Transverse colon (tissue), 4 donors: ENCODE data around the gene LYSET. TPM values are rescaled to one million over a fixed set of nuclear protein-coding genes. Genes with fewer than 3 reads are reported as not detected.

ENCODE experiments used
- DNase-seq: peaks from one replicate; pipeline ENCODE4 v3.0.0-alpha.2; 2019
- H3K27ac ChIP-seq, 4 donors: fragments of 200-600 bp; sonication (generic); 2 replicates each; pipeline ENCODE4 v1.5.1; 2016 to 2018; ENCODE audit warnings: inconsistent platforms in 4 of 4
- H3K27me3 ChIP-seq: fragments of 200-600 bp; sonication (generic); 2 replicates; pipeline ENCODE4 v1.5.1; 2017; ENCODE audit warnings: inconsistent platforms
- H3K36me3 ChIP-seq, 4 donors: fragments of 200-600 bp; sonication (generic); 2 replicates each; pipeline ENCODE4 v1.5.1; 2017 to 2019; ENCODE audit warnings: inconsistent platforms in 4 of 4
- H3K4me1 ChIP-seq, 4 donors: fragments of 200-600 bp; sonication (generic); 2 replicates each; pipeline ENCODE4 v1.5.1; 2017 to 2020; ENCODE audit warnings: inconsistent platforms in 4 of 4
- H3K4me3 ChIP-seq, 4 donors: fragments of 200-600 bp; sonication (generic); 1 replicate in 1 of 4; 2 replicates in 3 of 4; pipeline versions ENCODE4 v1.5.1 to v1.6.1; 2017 to 2019; ENCODE audit warnings: inconsistent platforms in 4 of 4
- H3K9me3 ChIP-seq, 2 donors: fragments of 200-600 bp; sonication (generic); 2 replicates each; pipeline ENCODE4 v1.5.1; 2017 to 2019; ENCODE audit warnings: inconsistent platforms in 2 of 2
- EP300 ChIP-seq: sonication (generic); formaldehyde crosslinking; IDR thresholded peaks from one replicate; pipeline ENCODE4 v1.6.1; 2017; ENCODE audit warnings: antibody characterized with exemption, low read depth
- POLR2A ChIP-seq: fragments of 450-650 bp; IDR thresholded peaks from one replicate; pipeline ENCODE4 v1.6.1; 2016; ENCODE audit warnings: antibody characterized with exemption, mild to moderate bottlenecking, moderate library complexity
- POLR2AphosphoS5 ChIP-seq, 3 donors: sonication (generic); formaldehyde crosslinking; IDR thresholded peaks; one replicate each; pipeline ENCODE4 v1.6.1; 2016; ENCODE audit warnings: antibody characterized with exemption in 3 of 3
- WGBS, 2 donors: methylation state at CpG; one replicate each; pipeline ENCODE4 v1.1.5; 2018; ENCODE audit warnings: low coverage in 1 of 2; 5-methylcytosine and 5-hydroxymethylcytosine counted together
- in situ Hi-C, 4 donors: fragments of 200-750 bp; cut with MboI; loops; one replicate each; pipeline versions ENCODE4 v1.15.0 to v1.15.1; 2017; ENCODE audit warnings: low sequenced_read_pairs in 3 of 4, low pct_ligation_motif_present in 1 of 4, low pct_unique_long_range_greater_than_20kb in 1 of 4
- intact Hi-C: fragments of 100-400 bp; cut with DNase I; formaldehyde crosslinking; loops from one replicate; pipeline ENCODE4 v1.15.1; 2023; ENCODE audit warnings: low total_unique reads
- total RNA-seq, 4 donors: library from RNA; depleted of rRNA; stranded (reverse); fragments of >200 nt; gene quantifications; one replicate each; pipeline ENCODE4 v1.1.0, GENCODE V29; 2016
- TF ChIP-seq, protein P1 (sequence below), 5 experiments: fragments of 200-600 bp in 3 of 5; fragments of 450-650 bp in 2 of 5; sonication (generic) in 3 of 5; IDR thresholded peaks; 1 replicate in 2 of 5; 2 replicates in 3 of 5; pipeline ENCODE4 v1.5.1; 2016 to 2017; ENCODE audit warnings: antibody characterized with exemption in 5 of 5, inconsistent platforms in 3 of 5, mild to moderate bottlenecking in 2 of 5, moderate library complexity in 1 of 5

Gene LYSET
- total RNA-seq, 4 donors from 2014 or later = 3.7 to 21.7 (median 9.1) TPM; not detected in 1

DNA sequence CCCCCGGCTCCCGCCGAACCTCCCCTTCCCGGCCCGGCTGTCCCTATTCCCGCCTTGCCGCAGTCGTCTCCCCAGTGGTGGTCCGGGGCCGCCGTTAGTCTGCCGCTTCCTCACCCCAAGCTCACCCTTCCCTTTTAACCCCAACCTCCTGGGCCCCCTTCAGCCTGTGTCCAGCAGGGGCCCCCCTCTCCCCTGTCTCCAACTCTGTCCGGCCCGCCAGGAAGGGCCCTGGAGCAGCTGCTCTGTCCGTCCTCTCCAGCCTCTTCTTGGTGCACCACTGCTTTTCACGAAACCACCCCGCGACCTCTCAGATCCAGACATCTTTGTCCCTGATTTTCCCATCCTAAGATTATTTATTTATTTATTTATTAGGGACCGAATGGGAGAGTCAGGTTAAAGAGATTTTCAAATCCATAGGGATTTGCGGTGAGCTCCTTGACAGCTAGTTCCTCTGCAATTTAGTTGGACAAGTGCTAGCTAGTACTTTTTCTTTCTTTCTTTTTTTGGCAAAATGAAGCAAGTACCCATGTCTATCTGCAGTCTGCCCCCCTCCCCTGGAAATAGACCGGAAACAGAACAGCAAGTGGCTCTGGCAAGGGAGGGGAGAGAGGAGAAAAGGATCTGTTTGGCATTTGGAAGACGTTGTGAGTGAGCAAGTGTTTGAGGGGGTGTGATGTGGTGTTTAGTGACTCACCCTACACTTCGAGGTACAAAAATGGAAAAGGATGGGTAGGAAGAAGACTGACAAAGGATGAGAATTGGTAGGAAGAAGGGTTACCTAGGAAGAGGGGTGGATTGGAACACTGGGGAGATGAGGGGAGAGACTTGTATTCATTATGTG lies 22.6 kb downstream of the LYSET start:
- H3K27ac ChIP-seq = peak overlapping the region; percentile 88 to 94 (median 93)
- no peak for TF ChIP-seq POLR2A
- TF ChIP-seq, protein P1, sequence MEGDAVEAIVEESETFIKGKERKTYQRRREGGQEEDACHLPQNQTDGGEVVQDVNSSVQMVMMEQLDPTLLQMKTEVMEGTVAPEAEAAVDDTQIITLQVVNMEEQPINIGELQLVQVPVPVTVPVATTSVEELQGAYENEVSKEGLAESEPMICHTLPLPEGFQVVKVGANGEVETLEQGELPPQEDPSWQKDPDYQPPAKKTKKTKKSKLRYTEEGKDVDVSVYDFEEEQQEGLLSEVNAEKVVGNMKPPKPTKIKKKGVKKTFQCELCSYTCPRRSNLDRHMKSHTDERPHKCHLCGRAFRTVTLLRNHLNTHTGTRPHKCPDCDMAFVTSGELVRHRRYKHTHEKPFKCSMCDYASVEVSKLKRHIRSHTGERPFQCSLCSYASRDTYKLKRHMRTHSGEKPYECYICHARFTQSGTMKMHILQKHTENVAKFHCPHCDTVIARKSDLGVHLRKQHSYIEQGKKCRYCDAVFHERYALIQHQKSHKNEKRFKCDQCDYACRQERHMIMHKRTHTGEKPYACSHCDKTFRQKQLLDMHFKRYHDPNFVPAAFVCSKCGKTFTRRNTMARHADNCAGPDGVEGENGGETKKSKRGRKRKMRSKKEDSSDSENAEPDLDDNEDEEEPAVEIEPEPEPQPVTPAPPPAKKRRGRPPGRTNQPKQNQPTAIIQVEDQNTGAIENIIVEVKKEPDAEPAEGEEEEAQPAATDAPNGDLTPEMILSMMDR (IDR thresholded peaks at IDR 0.05) = peak in 1 of 5 experiments; percentile 23
- H3K27me3 ChIP-seq = no peaks in the 10 kb centered on the region
- WGBS, 2 donors = 0 to 1% methylated on average over 5 to 18 of the region's 23 CpGs
- peaks cover 0 to 14% (median 4%) of the 10 kb centered on the region in 4 donors for H3K36me3 ChIP-seq
- DNase-seq = no peak
- in situ Hi-C loops = no loop called here
- peak overlapping the region; percentile 54 to 95 (median 76) for H3K4me3 ChIP-seq
- intact Hi-C loops = no loop called here
- no peaks in the 10 kb centered on the region for H3K9me3 ChIP-seq
- H3K4me1 ChIP-seq = peaks cover 18 to 39% (median 28%) of the 10 kb centered on the region in 4 donors

DNA sequence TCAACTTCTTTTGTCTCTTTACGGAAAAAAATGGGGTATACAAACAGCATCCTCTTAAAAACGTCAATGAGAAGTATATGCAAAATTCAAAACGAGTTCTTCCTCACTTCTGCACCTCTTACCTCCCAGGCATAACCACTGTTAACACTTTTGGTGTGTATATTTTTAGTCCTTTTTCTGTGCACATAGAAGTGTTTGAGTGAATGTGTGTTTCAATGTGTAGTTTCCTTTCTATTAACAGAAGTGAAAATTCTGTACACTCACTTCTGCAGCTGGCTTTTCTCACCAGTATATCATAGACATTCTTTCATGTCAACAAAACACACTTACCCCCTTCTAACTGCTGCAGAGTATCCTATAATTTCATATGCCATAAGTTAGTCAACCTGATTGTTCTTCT lies 27.3 kb downstream of the LYSET start:
- no peak overlapping the region for H3K27ac ChIP-seq
- in situ Hi-C loops = no loop called here
- TF ChIP-seq POLR2AphosphoS5 (IDR thresholded peaks at IDR 0.05) (no peak), POLR2A (no peak), EP300 (no peak)
- TF ChIP-seq, protein P1 (IDR thresholded peaks at IDR 0.05) = no peak
- 65 to 76% methylated on average over 3 of the region's 3 CpGs for WGBS, 2 donors
- H3K27me3 ChIP-seq = no peaks in the 10 kb centered on the region
- H3K4me3 ChIP-seq = no peak overlapping the region
- intact Hi-C loops = no loop called here
- no peaks in the 10 kb centered on the region for H3K9me3 ChIP-seq
- H3K4me1 ChIP-seq = peaks cover 9 to 23% (median 17%) of the 10 kb centered on the region in 4 donors
- DNase-seq = no peak
- H3K36me3 ChIP-seq = peaks cover 0 to 41% (median 20%) of the 10 kb centered on the region in 4 donors

DNA sequence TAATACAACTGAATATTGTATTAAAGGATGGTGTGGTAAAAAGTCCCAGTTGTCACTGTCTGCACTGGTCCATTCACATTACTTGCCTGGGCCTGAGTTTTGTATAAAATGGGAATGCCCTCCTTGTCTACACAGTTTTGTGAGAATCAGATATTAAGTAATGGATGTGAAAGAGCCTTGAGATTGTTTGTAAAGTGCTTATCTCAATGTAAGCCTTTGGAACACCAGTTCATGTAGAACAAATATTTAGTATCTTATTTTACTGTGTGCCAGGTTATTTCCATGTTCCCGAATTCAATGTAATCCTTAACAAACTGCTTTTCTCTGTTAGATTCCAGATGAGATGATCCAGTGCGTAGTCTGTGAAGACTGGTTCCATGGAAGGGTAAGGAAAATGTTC lies 29.5 kb downstream of the LYSET start:
- Histone ChIP-seq H3K4me1 (peaks cover 0 to 7% (median 1%) of the 10 kb centered on the region in 4 donors), H3K9me3 (no peaks in the 10 kb centered on the region), H3K4me3 (no peak overlapping the region), H3K27ac (no peak overlapping the region), H3K27me3 (no peaks in the 10 kb centered on the region), H3K36me3 (peaks cover 0 to 44% (median 21%) of the 10 kb centered on the region in 4 donors)
- no peak for TF ChIP-seq POLR2A
- TF ChIP-seq POLR2AphosphoS5 (IDR thresholded peaks at IDR 0.05) = no peak
- no peak for TF ChIP-seq EP300
- TF ChIP-seq, protein P1 (IDR thresholded peaks at IDR 0.05) = no peak
- no peak for DNase-seq
- intact Hi-C loops = no loop called here
- in situ Hi-C loops = no loop called here
- WGBS, 2 donors = 83 to 94% methylated on average over 2 of the region's 2 CpGs

DNA sequence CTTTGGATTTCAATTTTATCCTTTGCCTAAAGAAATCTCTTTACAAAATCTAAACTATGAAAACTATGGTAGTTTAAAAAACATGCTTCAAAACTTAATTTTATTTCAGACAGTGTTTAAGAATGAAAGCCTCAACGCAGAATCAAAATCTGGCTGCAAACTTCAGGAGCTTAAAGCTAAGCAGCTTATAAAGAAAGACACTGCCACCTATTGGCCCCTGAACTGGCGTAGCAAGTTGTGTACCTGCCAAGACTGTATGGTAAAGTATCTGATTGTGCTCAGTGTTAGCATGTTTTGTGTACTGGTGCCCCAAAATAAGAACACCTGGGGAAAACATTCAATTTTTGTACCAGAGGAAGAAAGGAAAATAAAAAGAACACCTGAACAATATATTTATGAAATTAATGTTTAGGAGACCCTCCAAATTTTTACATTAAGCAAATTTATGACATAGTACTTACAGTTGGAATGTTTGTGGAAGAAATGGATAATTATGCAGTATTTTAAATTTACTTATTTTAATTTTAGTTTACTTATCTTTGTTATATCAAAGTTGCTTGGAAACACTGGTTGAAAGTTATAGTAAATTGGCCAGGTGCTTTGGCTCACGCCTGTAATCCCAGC lies 34.1 kb downstream of the LYSET start:
- H3K36me3 ChIP-seq = peaks cover 0 to 71% (median 22%) of the 10 kb centered on the region in 4 donors
- H3K9me3 ChIP-seq = no peaks in the 10 kb centered on the region
- intact Hi-C loops (no loop called here), in situ Hi-C loops (no loop called here)
- WGBS, 2 donors = 49 to 57% methylated on average over 3 of the region's 3 CpGs
- TF ChIP-seq, protein P1 (IDR thresholded peaks at IDR 0.05) = peak; percentile 33 to 49 (median 47)
- no peak for TF ChIP-seq POLR2A
- no peak for TF ChIP-seq POLR2AphosphoS5 (IDR thresholded peaks at IDR 0.05)
- no peak for TF ChIP-seq EP300
- H3K4me1 ChIP-seq = no peaks in the 10 kb centered on the region
- no peak overlapping the region for H3K27ac ChIP-seq
- peak; percentile 46 for DNase-seq
- H3K27me3 ChIP-seq = no peaks in the 10 kb centered on the region
- no peak overlapping the region for H3K4me3 ChIP-seq
